Activated T-cell treated with anti-CD3 and anti-CD28 coated beads, Interleukin-2, amount 50 U/mL, for 4 hours (primary cell): ENCODE data around the gene WDR1. TPM values are rescaled to one million over a fixed set of nuclear protein-coding genes. Genes with fewer than 3 reads are reported as not detected.
A peak's percentile ranks its signal among the peaks of the same experiment; 100 is the strongest.
"Not testable (repeated sequence)": the region's sequence is repeated elsewhere in the genome, so short reads cannot be mapped to it uniquely, and the experiment has no call there.

ENCODE experiments used
- ATAC-seq, 2 donors: fragments of 200-7000 bp; cut with Tn5 transposase; one replicate each; pipeline ENCODE4 v1.10.0; 2021
- DNase-seq: peaks from one replicate; pipeline ENCODE4 v3.0.0-alpha.2; 2020
- H3K27me3 Mint-ChIP-seq: one replicate; pipeline ENCODE4 v1.8.0; 2021; ENCODE audit warnings: low read depth, mixed read lengths
- H3K36me3 Mint-ChIP-seq: one replicate; pipeline ENCODE4 v1.8.0; 2022; ENCODE audit warnings: mixed read lengths; ENCODE audit not compliant: insufficient read depth
- H3K4me1 Mint-ChIP-seq: one replicate; pipeline ENCODE4 v1.8.0; 2021; ENCODE audit warnings: low read depth, mixed read lengths
- H3K4me3 Mint-ChIP-seq: one replicate; pipeline ENCODE4 v1.8.0; 2021; ENCODE audit warnings: mild to moderate bottlenecking, moderate library complexity, mixed read lengths
- H3K9me3 Mint-ChIP-seq: one replicate; pipeline ENCODE4 v1.8.0; 2021; ENCODE audit warnings: mixed read lengths
- total RNA-seq, 3 donors: library from RNA; stranded (reverse); gene quantifications; one replicate each; pipeline ENCODE4 v1.2.1, GENCODE V29; 2021

Gene WDR1
- total RNA-seq, 3 donors from 2014 or later = 291 to 356 (median 334) TPM

DNA sequence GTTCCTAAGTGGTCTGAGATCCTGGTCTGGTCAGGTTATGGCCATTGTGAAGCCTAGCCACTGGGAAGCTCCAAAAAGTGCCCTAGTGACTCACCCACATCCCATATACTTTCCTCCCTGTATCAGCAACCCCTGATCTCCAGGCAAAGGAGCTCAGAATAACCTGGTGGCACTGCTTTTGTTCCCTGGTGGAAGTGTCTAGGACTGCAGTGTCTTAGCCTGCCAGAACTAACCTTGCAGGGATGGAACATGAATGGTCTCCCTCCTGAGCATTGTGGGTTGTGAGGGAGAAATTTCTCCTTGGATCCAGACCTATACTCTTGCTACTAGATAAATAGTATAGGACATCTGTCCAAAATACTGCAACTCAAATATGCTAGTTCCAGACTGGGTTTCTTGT lies 27.9 kb upstream of the WDR1 start:
- ATAC-seq (no peak), DNase-seq (no peak)
- H3K36me3 Mint-ChIP-seq = no peaks in the 10 kb centered on the region
- no peak overlapping the region for H3K4me3 Mint-ChIP-seq
- H3K27me3 Mint-ChIP-seq = no peaks in the 10 kb centered on the region
- H3K9me3 Mint-ChIP-seq = no peaks in the 10 kb centered on the region
- H3K4me1 Mint-ChIP-seq = no peaks in the 10 kb centered on the region

GRCh38 chr4:10143171-10143570 lies 26.6 kb upstream of the WDR1 start:
- H3K36me3 Mint-ChIP-seq = no peaks in the 10 kb centered on the region
- DNase-seq (no peak), ATAC-seq (no peak)
- H3K27me3 Mint-ChIP-seq = no peaks in the 10 kb centered on the region
- H3K9me3 Mint-ChIP-seq = no peaks in the 10 kb centered on the region
- no peaks in the 10 kb centered on the region for H3K4me1 Mint-ChIP-seq
- H3K4me3 Mint-ChIP-seq = no peak overlapping the region

- no peaks in the 10 kb centered on the region for H3K4me1 Mint-ChIP-seq
- no peak overlapping the region for H3K4me3 Mint-ChIP-seq
- H3K9me3 Mint-ChIP-seq = no peaks in the 10 kb centered on the region
- H3K27me3 Mint-ChIP-seq = no peaks in the 10 kb centered on the region
- ATAC-seq = no peak
- no peaks in the 10 kb centered on the region for H3K36me3 Mint-ChIP-seq
- no peak for DNase-seq
Observed at GRCh38 chr4:10140866-10141759, 24.5 kb upstream of the WDR1 start.

DNA sequence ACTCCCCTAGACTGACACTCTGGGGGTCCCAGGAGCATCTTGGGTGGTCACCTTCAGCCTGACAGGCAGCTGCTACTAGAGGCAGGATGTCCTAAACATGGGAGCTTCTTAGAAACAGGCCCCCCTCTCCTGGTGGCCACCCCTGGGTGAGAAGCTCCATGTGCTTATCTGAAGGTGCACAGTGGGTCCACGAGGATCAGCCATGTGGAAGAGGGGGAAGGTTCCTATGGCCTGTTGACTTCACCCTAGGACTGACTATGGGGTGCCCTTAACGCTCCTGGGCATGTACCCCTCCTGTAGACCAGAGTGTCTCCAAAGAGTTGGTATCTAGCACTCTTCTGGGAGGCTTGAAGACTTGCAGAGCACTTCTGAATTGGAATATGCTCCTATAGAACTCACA lies 22.9 kb upstream of the WDR1 start:
- no peak for ATAC-seq
- Mint-ChIP-seq H3K27me3 (peaks cover 2% of the 10 kb centered on the region), H3K4me3 (no peak overlapping the region), H3K36me3 (no peaks in the 10 kb centered on the region), H3K4me1 (no peaks in the 10 kb centered on the region), H3K9me3 (no peaks in the 10 kb centered on the region)
- no peak for DNase-seq

DNA sequence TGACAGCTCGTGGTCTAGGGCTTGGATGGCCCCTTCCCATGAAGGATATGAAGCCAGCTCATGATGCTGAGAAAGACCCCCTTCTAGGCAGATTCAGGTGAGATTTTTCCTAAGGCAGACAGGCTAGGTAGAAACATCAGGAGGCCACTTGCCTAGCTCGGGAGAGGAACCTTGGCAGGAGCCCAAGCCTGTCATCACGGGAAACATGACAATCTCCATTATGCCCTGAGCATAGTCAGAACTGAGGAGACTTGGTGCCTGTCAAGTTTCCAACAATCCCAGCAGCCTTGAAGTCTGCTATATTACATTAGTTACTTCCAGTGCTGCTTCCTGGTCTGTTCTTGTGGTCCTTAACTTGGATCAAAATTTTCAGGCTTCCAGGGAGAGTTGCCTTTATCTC lies 18.7 kb upstream of the WDR1 start:
- Mint-ChIP-seq H3K27me3 (peaks cover 2% of the 10 kb centered on the region), H3K4me1 (no peaks in the 10 kb centered on the region), H3K36me3 (no peaks in the 10 kb centered on the region), H3K9me3 (no peaks in the 10 kb centered on the region), H3K4me3 (no peak overlapping the region)
- no peak for DNase-seq
- no peak for ATAC-seq

GRCh38 chr4:10134141-10134540 lies 17.5 kb upstream of the WDR1 start:
- no peaks in the 10 kb centered on the region for H3K4me1 Mint-ChIP-seq
- H3K4me3 Mint-ChIP-seq = no peak overlapping the region
- peaks cover 2% of the 10 kb centered on the region for H3K27me3 Mint-ChIP-seq
- ATAC-seq (no peak), DNase-seq (no peak)
- H3K9me3 Mint-ChIP-seq = no peaks in the 10 kb centered on the region
- H3K36me3 Mint-ChIP-seq = no peaks in the 10 kb centered on the region

GRCh38 chr4:10131202-10131601 lies 14.6 kb upstream of the WDR1 start:
- peaks cover 2% of the 10 kb centered on the region for H3K27me3 Mint-ChIP-seq
- H3K4me1 Mint-ChIP-seq = no peaks in the 10 kb centered on the region
- no peak overlapping the region for H3K4me3 Mint-ChIP-seq
- H3K36me3 Mint-ChIP-seq = no peaks in the 10 kb centered on the region
- no peak for DNase-seq
- H3K9me3 Mint-ChIP-seq = no peaks in the 10 kb centered on the region
- no peak for ATAC-seq

- ATAC-seq (no peak), DNase-seq (no peak)
- no peak overlapping the region for H3K4me3 Mint-ChIP-seq
- H3K36me3 Mint-ChIP-seq = no peaks in the 10 kb centered on the region
- H3K4me1 Mint-ChIP-seq = no peaks in the 10 kb centered on the region
- no peaks in the 10 kb centered on the region for H3K27me3 Mint-ChIP-seq
- no peaks in the 10 kb centered on the region for H3K9me3 Mint-ChIP-seq
Observed at GRCh38 chr4:10130178-10130888, 13.7 kb upstream of the WDR1 start.

DNA sequence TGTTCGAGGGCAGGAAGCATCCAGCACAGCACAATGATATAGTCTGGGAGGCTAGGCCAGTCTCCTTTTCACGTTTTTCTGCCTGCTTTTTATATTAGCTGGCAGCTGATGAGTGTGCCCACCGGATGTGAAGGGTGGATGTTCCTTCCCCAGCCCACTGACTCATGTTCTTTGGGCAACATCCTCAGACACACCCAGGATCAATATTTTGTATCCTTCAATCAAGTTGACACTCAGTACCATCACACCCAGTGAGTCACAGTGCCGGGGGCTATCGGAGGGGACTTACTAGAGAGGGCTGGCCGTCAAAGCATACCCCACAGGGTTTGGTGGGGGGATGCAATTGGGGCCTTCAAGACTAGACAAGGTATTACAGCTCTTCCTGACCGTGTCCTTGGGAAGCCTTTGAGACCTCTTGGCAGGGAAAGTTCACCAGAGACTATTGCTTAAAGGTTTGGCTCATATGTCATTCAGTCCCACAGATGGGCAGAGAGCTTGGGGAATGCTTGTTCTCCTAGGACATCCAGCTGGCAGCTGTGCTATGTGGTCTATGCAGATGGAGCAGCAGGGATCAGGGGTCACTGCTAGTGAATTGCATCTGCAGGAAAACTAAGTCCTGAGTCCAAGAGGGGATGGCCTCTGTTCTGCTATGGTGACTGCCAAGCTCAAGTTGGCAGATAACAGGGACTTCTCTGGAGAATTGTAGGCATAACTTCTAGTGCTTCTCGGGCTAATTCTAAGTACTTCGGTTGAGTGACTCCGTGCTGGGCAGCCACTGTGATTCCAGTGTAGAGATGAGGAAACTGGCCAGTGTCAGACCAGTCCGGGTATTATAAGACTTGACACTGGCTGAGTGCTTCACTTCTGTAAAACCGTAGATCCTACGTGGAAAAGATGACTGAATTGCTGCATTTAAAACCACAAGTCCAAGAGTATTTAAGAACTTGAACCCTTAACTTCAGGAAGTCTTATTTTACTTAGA lies 12.9 kb upstream of the WDR1 start:
- no peaks in the 10 kb centered on the region for H3K9me3 Mint-ChIP-seq
- no peak for DNase-seq
- H3K36me3 Mint-ChIP-seq = no peaks in the 10 kb centered on the region
- H3K4me3 Mint-ChIP-seq = no peak overlapping the region
- H3K27me3 Mint-ChIP-seq = no peaks in the 10 kb centered on the region
- H3K4me1 Mint-ChIP-seq = peaks cover 3% of the 10 kb centered on the region
- ATAC-seq = no peak

DNA sequence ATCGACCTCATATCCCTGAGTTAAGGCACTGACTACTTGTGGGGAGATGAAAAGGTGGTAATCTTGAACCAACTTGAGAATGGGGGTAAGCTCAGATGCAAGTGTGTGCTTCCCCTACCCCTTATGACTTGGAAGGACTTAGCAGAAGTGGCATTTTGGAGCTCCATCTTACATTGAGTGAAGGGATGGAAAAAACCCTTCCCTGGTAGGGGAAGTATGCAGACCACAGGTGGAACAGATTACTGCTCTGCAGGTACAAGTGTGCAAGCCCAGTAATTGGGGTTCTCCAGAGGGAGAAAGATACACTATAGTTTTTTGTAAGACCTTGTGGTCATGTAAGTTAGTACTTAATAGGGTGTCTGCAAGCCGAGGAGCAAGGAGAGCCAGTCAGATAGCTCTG lies 12.2 kb upstream of the WDR1 start:
- DNase-seq = no peak
- no peak for ATAC-seq
- H3K36me3 Mint-ChIP-seq = no peaks in the 10 kb centered on the region
- H3K4me3 Mint-ChIP-seq = no peak overlapping the region
- no peaks in the 10 kb centered on the region for H3K27me3 Mint-ChIP-seq
- peaks cover 11% of the 10 kb centered on the region for H3K4me1 Mint-ChIP-seq
- no peaks in the 10 kb centered on the region for H3K9me3 Mint-ChIP-seq

DNA sequence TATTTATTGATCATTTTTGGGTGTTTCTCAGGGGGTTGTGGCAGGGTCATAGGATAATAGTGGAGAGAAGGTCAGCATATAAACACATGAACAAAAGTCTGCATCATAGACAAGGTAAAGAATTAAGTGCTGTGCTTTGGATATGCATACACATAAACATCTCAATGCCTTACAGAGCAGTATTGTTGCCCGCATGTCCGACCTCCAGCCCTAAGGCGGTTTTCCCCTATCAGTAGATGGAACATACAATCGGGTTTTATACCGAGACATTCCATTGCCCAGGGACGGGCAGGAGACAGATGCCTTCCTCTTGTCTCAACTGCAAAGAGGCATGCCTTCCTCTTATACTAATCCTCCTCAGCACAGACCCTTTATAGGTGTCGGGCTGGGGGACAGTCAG lies 10.9 kb upstream of the WDR1 start:
- H3K36me3 Mint-ChIP-seq, ATAC-seq, DNase-seq, H3K4me3 Mint-ChIP-seq, H3K27me3 Mint-ChIP-seq, H3K9me3 Mint-ChIP-seq: not testable (repeated sequence)
- peaks cover 21% of the 10 kb centered on the region for H3K4me1 Mint-ChIP-seq

GRCh38 chr4:10124167-10124930 lies 7.8 kb upstream of the WDR1 start:
- DNase-seq (no peak), ATAC-seq (peak; percentile 33 to 49)
- no peaks in the 10 kb centered on the region for H3K9me3 Mint-ChIP-seq
- H3K27me3 Mint-ChIP-seq = no peaks in the 10 kb centered on the region
- H3K4me1 Mint-ChIP-seq = peaks cover 25% of the 10 kb centered on the region
- H3K4me3 Mint-ChIP-seq = no peak overlapping the region
- H3K36me3 Mint-ChIP-seq = no peaks in the 10 kb centered on the region

- no peak overlapping the region for H3K4me3 Mint-ChIP-seq
- DNase-seq (no peak), ATAC-seq (peak; percentile 58 to 74)
- H3K4me1 Mint-ChIP-seq = peaks cover 34% of the 10 kb centered on the region
- H3K9me3 Mint-ChIP-seq = no peaks in the 10 kb centered on the region
- no peaks in the 10 kb centered on the region for H3K27me3 Mint-ChIP-seq
- no peaks in the 10 kb centered on the region for H3K36me3 Mint-ChIP-seq
Observed at GRCh38 chr4:10123227-10124101, 6.9 kb upstream of the WDR1 start.
